ENCODE results near the gene RPL5.

RPL5 gene

GRCh38 chr1:92858564-92859399, 26.9 kb downstream of the RPL5 start:
- DNase-seq: peak; percentile 66 to 88

GRCh38 chr1:92859400-92860039, 27.7 kb downstream of the RPL5 start:
- DNase-seq: no peak

- no peak for DNase-seq
Observed at GRCh38 chr1:92862605-92863004, 30.8 kb downstream of the RPL5 start.

- no peak for DNase-seq
Observed at GRCh38 chr1:92864131-92864530, 32.3 kb downstream of the RPL5 start.

- DNase-seq: no peak
Observed at GRCh38 chr1:92870591-92870990, 38.8 kb downstream of the RPL5 start.

- no peak for DNase-seq
Observed at GRCh38 chr1:92872719-92873118, 40.9 kb downstream of the RPL5 start.

GRCh38 chr1:92874987-92875386, 43.1 kb downstream of the RPL5 start:
- no peak for DNase-seq

GRCh38 chr1:92876351-92876750, 44.5 kb downstream of the RPL5 start:
- DNase-seq: no peak

- DNase-seq: peak in 1 of 2 donors; percentile 22
Observed at GRCh38 chr1:92877081-92877711, 45.4 kb downstream of the RPL5 start.

- peak; percentile 6 to 64 for DNase-seq
Observed at GRCh38 chr1:92877792-92878191, 46.0 kb downstream of the RPL5 start.

- no peak for DNase-seq
Observed at GRCh38 chr1:92879316-92879968, 47.6 kb downstream of the RPL5 start.

- no peak for DNase-seq
Observed at GRCh38 chr1:92881391-92881790, 49.6 kb downstream of the RPL5 start.

- peak; percentile 50 to 65 for DNase-seq
Observed at GRCh38 chr1:92882819-92883218, 51.0 kb downstream of the RPL5 start.

GRCh38 chr1:92883297-92883696, 51.5 kb downstream of the RPL5 start:
- DNase-seq: no peak

- no peak for DNase-seq
Observed at GRCh38 chr1:92884195-92884594, 52.4 kb downstream of the RPL5 start.

GRCh38 chr1:92886886-92887419, 55.1 kb downstream of the RPL5 start:
- no peak for DNase-seq

GRCh38 chr1:92887465-92887864, 55.6 kb downstream of the RPL5 start:
- no peak for DNase-seq
